Neural progenitor cell (in vitro differentiated cells): Measurements from ENCODE around the gene NCAM1.

ENCODE experiments used
- CTCF ChIP-seq: fragments of 200-600 bp; sonication (generic); IDR thresholded peaks from 2 replicates; pipeline ENCODE4 v1.5.1; 2017; ENCODE audit warnings: antibody characterized with exemption, mild to moderate bottlenecking
- EZH2 ChIP-seq: fragments of 200-600 bp; sonication (generic); IDR thresholded peaks from 2 replicates; pipeline ENCODE4 v1.6.1; 2017; ENCODE audit warnings: antibody characterized with exemption, mild to moderate bottlenecking, moderate library complexity
- EZH2phosphoT487 ChIP-seq: fragments of 200-600 bp; sonication (generic); IDR thresholded peaks from 2 replicates; pipeline ENCODE4 v1.6.1; 2017; ENCODE audit warnings: antibody characterized with exemption

- no peak for TF ChIP-seq CTCF
- no peak for TF ChIP-seq EZH2
- no peak for TF ChIP-seq EZH2phosphoT487
Observed at GRCh38 chr11:113119966-113120736, 158.9 kb downstream of the NCAM1 start.
